Ascending aorta (tissue), 2 donors: ENCODE measurements around the gene GABRA4. TPM values are rescaled to one million over a fixed set of nuclear protein-coding genes. Genes with fewer than 3 reads are reported as not detected.

Experiments
- DNase-seq, 2 donors: peaks; one replicate each; pipeline ENCODE4 v3.0.0-alpha.2; 2019; ENCODE audit warnings: low spot score in 2 of 2
- H3K27ac ChIP-seq, 2 donors: fragments of 200-600 bp; sonication (generic); one replicate each; pipeline ENCODE4 v1.5.1; 2016 to 2017; ENCODE audit warnings: mild to moderate bottlenecking in 1 of 2
- H3K27me3 ChIP-seq: fragments of 200-600 bp; sonication (generic); one replicate; pipeline ENCODE4 v1.5.1; 2017
- H3K36me3 ChIP-seq, 2 donors: fragments of 200-600 bp; sonication (generic); one replicate each; pipeline ENCODE4 v1.5.1; 2016
- H3K4me1 ChIP-seq, 2 donors: fragments of 200-600 bp; sonication (generic); one replicate each; pipeline ENCODE4 v1.5.1; 2016 to 2017; ENCODE audit warnings: mild to moderate bottlenecking in 1 of 2
- H3K4me3 ChIP-seq, 2 donors: fragments of 200-600 bp; sonication (generic); one replicate each; pipeline ENCODE4 v1.5.1; 2016 to 2017; ENCODE audit warnings: mild to moderate bottlenecking in 1 of 2
- H3K9me3 ChIP-seq, 2 donors: fragments of 200-600 bp; sonication (generic); one replicate each; pipeline ENCODE4 v1.5.1; 2016
- intact Hi-C: fragments of 100-400 bp; cut with DNase I; formaldehyde crosslinking; loops from one replicate; pipeline ENCODE4 v1.15.1; 2023
- total RNA-seq: library from RNA; depleted of rRNA; stranded (reverse); fragments of >200 nt; gene quantifications from one replicate; pipeline ENCODE4 v1.1.0, GENCODE V29; 2016
- TF ChIP-seq, protein P1 (sequence below), 3 experiments: fragments of 200-600 bp in 2 of 3; fragments of 450-650 bp in 1 of 3; sonication (generic) in 2 of 3; IDR thresholded peaks; one replicate each; pipeline ENCODE4 v1.5.1; 2016 to 2019; ENCODE audit warnings: antibody characterized with exemption in 3 of 3, mild to moderate bottlenecking in 1 of 3, moderate library complexity in 1 of 3

Gene GABRA4
- 0.11 TPM for total RNA-seq

DNA sequence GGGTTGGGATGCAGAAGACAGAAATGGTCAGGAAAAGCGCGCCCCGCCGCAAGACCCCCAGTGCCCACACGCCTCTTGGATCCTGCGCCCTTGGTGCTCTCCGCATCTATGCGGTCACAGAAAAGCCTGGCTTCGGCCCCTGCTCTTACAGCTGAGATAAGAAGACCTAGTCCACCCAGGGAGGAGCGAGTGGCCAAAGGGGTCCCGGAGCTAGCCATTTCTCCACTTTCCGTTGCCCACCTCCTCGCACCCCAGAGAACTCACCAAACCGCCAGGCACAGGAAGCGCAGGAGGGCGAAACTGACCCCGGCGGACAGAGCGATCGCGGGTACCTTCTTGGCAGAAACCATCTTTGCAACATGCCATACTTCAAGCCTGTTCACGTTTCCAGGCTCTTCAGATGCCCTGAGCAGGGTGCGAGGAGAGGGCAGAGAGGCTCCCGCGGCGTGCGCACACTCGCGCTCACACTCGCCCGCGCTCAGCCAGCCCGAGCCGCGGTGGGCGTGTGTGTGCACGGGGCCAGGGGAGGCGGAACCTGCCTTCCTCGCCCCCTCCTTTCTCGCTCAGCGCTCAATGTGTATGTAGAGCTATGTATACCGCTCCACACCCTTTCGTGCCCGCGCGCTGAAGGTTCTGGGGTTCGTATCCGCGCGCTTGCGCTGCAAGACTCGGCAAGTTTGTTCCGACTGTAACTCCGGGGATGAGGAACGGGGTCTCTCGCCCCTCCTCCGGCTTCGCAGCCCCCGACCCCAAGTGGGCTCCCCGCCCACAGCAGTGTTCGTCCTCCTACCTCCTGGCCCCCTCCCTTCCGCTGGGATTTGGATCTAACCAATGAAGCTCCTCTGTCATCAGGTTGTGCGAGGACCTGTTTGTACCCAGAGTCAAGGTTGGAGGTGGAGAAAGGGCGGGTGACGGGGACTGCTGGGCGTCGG, at the start of gene GABRA4:
TSS of gene GABRA4 (minus strand) at position 507 of the 932 bp plus-strand sequence. CDS start at position 350, 157 bp downstream.
- Histone ChIP-seq H3K27me3 (no peaks in the 10 kb centered on the region), H3K4me3 (peak within 1 kb of the TSS; percentile 32 to 49), H3K36me3 (no peaks in the 10 kb centered on the region), H3K9me3 (no peaks in the 10 kb centered on the region), H3K4me1 (no peaks in the 10 kb centered on the region), H3K27ac (no peak within 1 kb of the TSS)
- TF ChIP-seq, protein P1, sequence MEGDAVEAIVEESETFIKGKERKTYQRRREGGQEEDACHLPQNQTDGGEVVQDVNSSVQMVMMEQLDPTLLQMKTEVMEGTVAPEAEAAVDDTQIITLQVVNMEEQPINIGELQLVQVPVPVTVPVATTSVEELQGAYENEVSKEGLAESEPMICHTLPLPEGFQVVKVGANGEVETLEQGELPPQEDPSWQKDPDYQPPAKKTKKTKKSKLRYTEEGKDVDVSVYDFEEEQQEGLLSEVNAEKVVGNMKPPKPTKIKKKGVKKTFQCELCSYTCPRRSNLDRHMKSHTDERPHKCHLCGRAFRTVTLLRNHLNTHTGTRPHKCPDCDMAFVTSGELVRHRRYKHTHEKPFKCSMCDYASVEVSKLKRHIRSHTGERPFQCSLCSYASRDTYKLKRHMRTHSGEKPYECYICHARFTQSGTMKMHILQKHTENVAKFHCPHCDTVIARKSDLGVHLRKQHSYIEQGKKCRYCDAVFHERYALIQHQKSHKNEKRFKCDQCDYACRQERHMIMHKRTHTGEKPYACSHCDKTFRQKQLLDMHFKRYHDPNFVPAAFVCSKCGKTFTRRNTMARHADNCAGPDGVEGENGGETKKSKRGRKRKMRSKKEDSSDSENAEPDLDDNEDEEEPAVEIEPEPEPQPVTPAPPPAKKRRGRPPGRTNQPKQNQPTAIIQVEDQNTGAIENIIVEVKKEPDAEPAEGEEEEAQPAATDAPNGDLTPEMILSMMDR (IDR thresholded peaks at IDR 0.05) = no peak
- DNase-seq = no peak
- intact Hi-C loops = loop anchor here (10.0 kb wide), 1 partner anchor 59 kb away; no protein-coding TSS in a partner anchor

DNA sequence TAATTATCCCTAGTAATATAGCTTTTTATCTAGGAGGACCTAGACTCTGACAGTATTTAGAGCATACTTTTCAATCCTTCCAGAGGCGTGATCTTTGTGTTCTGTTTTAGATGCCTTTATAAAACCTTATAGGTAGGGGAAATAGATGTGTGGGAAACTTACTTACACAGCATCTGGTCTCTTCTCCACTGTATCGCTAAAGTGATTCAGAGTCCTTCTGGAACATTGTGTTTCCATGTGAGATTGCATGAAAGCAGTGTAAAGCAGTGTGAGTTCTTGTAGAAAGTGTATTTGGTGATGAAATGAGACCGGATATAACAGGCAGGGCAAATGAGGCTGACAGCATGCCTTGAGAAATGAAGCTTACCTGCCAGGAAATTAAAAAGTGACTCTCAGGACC, 47.4 kb upstream of the GABRA4 start:
- no peak overlapping the region for H3K4me3 ChIP-seq
- intact Hi-C loops = no loop called here
- no peaks in the 10 kb centered on the region for H3K9me3 ChIP-seq
- DNase-seq = no peak
- H3K27ac ChIP-seq = no peak overlapping the region
- no peaks in the 10 kb centered on the region for H3K4me1 ChIP-seq
- no peaks in the 10 kb centered on the region for H3K27me3 ChIP-seq
- TF ChIP-seq, protein P1 (IDR thresholded peaks at IDR 0.05) = no peak
- H3K36me3 ChIP-seq = no peaks in the 10 kb centered on the region

DNA sequence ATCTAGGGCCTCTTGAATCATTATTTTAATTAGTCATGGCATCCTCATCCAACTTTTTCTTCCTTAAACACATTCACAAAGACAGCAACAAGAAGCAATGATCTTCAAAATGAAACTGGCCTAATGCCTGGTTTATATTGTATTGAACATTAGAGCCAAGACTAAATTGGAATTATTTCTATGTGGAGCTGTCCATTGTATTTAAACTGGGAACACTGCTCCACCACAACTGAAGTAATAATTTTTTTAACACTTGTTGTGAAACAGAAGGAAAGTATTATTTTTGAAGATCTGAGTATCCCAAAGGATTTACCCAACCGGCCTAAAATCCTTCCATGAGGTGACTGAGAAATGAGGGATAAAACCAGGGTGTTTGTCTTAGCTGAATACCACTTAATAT, 44.9 kb upstream of the GABRA4 start:
- Histone ChIP-seq H3K9me3 (no peaks in the 10 kb centered on the region), H3K27ac (no peak overlapping the region), H3K4me3 (no peak overlapping the region), H3K36me3 (no peaks in the 10 kb centered on the region), H3K27me3 (no peaks in the 10 kb centered on the region), H3K4me1 (no peaks in the 10 kb centered on the region)
- TF ChIP-seq, protein P1 (IDR thresholded peaks at IDR 0.05) = no peak
- DNase-seq = no peak
- intact Hi-C loops = no loop called here

DNA sequence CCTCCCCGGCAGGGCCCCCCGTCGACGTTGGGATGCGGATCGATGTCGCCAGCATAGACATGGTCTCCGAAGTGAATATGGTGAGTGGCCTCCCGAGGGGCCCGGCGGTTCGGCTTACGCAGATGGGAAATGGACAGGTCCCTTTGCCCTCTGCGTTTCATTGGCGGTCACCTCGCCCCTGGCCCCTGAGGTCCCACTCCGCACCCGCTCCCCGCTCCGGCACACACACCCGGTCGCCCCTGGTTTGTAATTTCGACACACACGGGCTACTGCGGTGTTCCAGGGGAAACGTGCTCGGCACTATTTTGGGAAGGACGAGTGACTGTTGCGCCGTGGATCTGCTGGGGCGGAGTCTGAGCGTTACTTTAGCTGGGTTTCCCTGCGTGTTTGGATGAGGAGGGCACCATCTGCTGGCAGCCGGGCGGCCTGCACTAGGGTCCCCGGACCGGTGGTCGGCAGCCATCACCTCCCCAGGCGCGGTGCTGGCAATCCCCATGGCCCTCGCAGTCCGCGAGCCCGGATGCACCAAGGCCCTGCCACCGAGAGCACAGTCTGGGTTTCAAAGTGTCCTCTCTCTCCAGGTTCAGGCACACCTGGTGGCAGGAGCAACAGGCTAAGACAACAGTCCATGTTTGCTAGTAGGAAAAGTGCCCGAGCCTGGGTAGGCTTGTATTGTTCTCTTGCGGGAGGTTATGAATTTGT, 39.2 kb upstream of the GABRA4 start:
- Histone ChIP-seq H3K4me3 (peak overlapping the region; percentile 40 to 48), H3K27me3 (no peaks in the 10 kb centered on the region), H3K9me3 (no peaks in the 10 kb centered on the region), H3K36me3 (no peaks in the 10 kb centered on the region), H3K4me1 (peaks cover 0 to 2% of the 10 kb centered on the region in 2 donors), H3K27ac (no peak overlapping the region)
- DNase-seq = peak in 1 of 2 donors; percentile 65
- TF ChIP-seq, protein P1 (IDR thresholded peaks at IDR 0.05) = peak; percentile 7 to 50 (median 44)
- intact Hi-C loops = loop anchor here (1.0 kb wide), 2 partner anchors 100 to 187 kb away; no protein-coding TSS in a partner anchor

DNA sequence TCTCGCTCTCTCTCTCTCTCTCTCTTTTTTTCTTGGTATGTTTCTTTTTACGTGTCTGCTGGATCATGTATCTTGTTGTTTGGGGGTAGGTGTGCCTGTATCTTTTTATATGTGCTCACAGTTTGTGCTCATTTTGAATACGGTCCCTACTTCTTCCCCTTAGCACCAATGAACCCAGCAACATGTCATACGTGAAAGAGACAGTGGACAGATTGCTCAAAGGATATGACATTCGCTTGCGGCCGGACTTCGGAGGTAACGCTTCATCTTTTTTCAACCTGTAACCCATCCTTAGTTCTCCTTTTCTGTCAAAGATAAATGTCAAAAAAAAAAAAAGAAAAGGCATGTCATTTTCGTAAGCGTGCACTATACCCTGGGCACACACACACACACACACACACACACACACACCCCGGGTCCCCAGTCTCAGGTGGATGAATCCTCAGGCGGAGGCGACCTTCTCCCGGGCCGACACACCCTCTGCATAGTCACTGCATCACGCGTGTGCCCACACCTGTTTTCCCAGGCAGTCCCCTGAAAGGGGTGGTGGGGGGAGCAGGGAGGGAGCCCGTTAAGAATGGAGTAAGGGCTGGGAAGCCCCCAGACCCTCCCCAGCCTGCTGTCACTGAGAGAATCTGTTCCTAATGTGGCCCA, 38.5 kb upstream of the GABRA4 start:
- H3K27me3 ChIP-seq = no peaks in the 10 kb centered on the region
- no peaks in the 10 kb centered on the region for H3K9me3 ChIP-seq
- intact Hi-C loops = loop anchor here (1.0 kb wide), 2 partner anchors 100 to 187 kb away; no protein-coding TSS in a partner anchor
- peak overlapping the region; percentile 40 to 48 for H3K4me3 ChIP-seq
- TF ChIP-seq, protein P1 (IDR thresholded peaks at IDR 0.05) = no peak
- no peaks in the 10 kb centered on the region for H3K36me3 ChIP-seq
- peaks cover 0 to 2% of the 10 kb centered on the region in 2 donors for H3K4me1 ChIP-seq
- DNase-seq = no peak
- H3K27ac ChIP-seq = no peak overlapping the region
